SH-SY5Y (cell line): ENCODE measurements around the gene GPR68.

ENCODE experiments used
- GATA2 ChIP-seq: IDR thresholded peaks from 2 replicates; pipeline ENCODE4 v1.6.1; 2011; ENCODE audit warnings: mild to moderate bottlenecking, low read depth, low read length
- GATA3 ChIP-seq: IDR thresholded peaks from 2 replicates; pipeline ENCODE4 v1.6.1; 2011; ENCODE audit warnings: low read depth, mild to moderate bottlenecking, low read length, moderate library complexity

The GPR68 gene

DNA sequence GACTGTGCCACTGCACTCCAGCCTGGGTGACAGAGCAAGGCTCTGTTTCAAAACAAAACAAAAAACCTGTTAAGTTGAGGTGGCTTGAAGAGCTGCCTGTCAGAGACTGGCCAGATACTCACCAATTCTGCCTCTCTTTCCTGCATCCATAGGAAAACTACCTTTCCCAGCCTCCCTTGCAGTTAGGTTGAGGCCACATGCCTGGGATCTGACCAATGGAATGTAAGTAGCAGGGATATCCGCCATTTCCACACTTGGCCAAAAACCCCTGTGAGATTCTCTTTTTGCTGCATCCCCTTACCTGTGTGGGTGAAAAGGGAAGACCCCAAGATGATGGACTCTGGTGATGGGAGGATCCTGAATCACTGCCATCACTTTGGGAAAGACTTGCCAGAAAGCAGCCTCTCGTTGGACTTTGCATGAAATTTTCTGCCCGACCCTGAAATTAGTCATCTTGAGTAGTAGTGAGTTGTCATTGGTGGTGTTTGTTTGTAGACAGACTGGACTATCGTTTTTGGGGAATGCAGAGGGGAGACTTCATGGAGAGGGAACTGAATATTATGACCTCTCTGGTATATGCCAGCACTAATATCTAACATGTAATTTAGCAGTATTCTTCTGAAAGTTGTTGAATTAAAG lies 14.0 kb downstream of the GPR68 start:
- TF ChIP-seq GATA3 (no peak), GATA2 (no peak)

DNA sequence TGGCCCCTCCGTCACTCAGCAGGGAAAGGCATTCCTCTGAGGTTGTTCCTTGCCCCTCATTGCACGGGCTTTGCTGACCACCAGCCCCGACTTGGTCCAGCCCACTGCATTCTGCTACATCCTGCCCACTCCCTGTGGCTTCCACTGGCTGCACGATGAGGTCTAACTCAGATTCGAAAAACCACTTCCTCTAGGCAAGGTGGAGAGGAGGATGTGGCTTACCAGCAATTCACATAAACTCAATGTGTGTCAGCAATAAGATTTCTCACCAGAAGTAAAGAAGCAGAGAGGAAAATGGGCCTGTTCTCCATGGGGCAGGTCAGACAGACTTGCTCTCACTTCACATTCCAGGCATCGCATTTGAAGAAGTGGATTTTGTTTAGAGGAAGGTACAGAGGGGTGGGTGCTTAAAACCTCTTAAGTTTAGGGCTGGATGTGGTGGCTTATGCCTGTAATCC lies 14.7 kb downstream of the GPR68 start:
- TF ChIP-seq GATA3 (no peak), GATA2 (no peak)

DNA sequence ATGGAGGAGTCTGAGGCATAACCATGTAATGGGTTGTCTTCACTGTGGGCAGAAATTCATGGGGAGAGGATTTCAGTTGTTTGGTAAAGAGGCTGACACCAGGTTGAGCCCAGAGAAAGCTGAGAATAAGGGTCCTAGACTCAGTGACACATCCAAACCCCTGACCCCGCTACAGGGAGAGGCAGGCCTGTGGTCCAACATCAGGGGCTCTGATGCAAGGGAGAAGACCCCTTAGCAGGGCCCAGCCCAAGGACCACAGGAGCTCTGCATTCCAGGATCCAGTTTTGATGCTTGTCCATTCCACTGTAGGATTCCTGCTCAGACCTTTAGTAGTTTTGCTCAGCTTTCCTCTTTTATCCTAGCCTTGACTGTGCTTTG lies 15.5 kb downstream of the GPR68 start:
- TF ChIP-seq GATA3 = no peak
- TF ChIP-seq GATA2 = no peak

DNA sequence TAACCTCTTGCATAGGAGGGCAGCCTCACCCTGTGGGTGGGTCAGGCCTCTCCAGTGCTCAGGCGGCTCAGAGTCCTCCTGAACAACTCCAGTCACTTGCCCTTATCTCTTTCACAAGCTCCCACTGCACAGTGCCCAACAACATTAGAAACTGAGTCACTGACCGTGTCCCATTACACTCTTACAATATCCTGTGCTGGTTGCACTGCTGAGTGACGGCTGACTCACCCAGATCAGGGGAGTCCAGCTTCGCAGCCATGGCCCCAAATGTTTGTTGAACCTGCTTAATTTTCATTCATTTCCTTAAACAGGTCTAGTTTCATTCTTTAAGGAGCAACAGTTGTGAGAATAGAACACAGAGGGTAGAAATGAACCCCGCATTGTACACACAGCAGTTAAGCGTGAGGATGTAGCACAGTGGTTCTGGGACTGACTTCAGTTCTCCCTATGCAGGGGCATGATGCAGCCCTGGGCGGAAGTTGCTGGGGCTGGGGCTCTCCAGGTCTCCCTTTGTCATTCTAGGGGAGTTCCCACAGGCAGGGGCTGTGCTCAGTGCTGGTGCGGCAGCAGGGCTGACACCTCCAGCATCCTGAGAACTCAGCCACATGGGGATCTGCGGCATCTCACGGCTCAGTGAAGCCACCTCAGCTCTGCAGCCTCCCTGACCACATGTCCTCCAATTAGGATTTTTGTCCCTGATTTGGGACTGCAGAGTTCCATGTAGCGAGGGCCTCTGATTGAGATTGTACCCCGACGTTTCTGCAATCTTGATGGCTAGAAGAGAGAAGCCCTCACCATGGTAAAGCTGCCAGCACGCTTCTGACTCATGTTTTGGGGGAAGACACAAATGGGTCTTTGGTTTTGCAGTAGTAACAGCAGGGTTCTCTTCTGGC lies 16.1 kb downstream of the GPR68 start:
- TF ChIP-seq GATA2 = no peak

DNA sequence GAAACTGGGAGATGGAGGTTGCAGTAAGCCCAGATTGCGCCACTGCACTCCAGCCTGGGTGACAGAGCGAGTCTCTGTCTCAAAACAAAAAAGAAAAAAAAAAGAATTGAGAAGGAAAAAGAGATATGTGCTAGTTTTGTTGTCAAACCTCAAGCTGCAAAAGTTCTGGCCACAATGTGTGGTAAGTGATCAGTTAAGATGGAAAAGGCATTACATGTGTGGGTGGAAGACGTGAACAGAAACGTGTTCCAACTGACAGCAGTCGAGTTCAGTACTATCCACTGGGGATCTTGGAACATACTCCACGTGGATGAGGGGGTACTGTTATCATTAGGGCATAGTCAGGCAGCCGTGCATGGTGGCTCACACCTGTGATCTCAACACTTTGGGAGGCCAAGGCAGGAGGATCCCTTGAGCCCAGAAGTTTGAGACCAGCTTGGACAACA lies 17.3 kb downstream of the GPR68 start:
- no peak for TF ChIP-seq GATA3
- no peak for TF ChIP-seq GATA2

GRCh38 chr14:91225025-91225424 lies 19.5 kb downstream of the GPR68 start:
- TF ChIP-seq GATA3 (no peak), GATA2 (no peak)

- TF ChIP-seq GATA2 (no peak), GATA3 (no peak)
These were observed 21.3 kb downstream of the GPR68 start for GRCh38 chr14:91223028-91223783.

GRCh38 chr14:91221270-91221669 lies 23.2 kb downstream of the GPR68 start:
- TF ChIP-seq GATA2 (no peak), GATA3 (no peak)

GRCh38 chr14:91220581-91221000 lies 23.9 kb downstream of the GPR68 start:
- TF ChIP-seq GATA3 (no peak), GATA2 (no peak)

- no peak for TF ChIP-seq GATA2
- TF ChIP-seq GATA3 = no peak
These were observed 24.8 kb downstream of the GPR68 start for GRCh38 chr14:91219517-91220389.

DNA sequence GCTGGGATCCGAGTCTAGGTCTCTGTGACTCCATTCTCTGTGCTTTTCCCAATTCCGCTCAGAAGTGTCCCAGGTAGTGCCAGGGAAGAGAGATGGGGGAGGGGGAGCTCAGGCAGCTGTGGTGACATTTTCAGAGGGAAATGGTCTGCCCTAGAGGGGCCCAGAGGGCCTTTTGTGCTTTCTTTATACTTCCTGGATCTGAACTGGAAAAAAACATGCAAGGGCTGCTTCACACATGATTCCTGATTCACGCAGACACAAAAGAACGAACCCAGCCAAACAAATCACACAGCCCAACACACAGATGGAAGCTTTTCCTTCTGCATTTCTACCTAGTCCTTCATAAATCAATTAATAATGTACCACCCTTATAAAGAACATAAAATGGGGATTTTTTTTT lies 26.5 kb downstream of the GPR68 start:
- TF ChIP-seq GATA2 (no peak), GATA3 (no peak)

GRCh38 chr14:91216731-91217226 lies 27.7 kb downstream of the GPR68 start:
- TF ChIP-seq GATA2 = no peak
- TF ChIP-seq GATA3 = no peak

DNA sequence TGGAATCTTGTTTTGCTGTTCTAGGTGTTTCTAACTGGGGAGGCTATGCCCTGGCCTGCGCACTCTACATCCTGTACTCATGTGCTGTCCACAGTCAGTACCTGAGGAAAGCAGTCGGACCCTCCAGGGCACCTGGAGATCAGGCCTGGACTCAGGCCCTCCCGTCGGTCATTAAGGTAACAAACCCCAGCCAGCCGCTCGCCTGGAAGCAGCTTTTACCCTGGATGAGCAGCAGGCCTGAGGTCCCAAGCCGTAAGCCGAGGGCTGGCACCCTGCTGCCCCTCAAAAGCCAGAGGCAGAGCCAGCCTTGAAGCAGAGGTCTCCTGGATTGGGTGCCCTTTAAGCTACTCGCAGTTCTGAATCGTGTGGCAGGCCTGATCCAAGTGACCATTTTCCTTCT lies 29.1 kb downstream of the GPR68 start:
- no peak for TF ChIP-seq GATA2
- TF ChIP-seq GATA3 = no peak

DNA sequence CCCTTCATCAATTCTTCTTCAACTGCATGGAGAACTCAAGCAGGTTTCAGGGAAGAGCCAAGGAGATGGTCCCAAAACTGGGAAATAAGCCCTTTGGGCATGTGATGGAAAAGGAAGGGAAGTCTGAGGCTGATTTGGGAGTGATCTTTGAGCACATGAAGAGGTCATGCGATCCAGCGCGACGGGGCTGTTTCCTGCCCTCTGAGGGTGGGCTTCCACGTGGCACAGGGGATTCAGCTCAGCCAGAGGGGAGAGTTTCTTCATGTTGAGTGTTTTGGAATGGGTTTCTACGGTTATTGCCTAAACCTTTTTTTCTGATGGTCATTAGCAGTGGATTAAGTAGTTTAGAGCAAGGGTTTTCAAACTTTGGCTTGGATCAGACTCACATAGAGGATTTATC lies 30.2 kb downstream of the GPR68 start:
- TF ChIP-seq GATA3 (no peak), GATA2 (no peak)
